HG03066 (cell line): ENCODE data around the gene GABBR2.
"Not testable (repeated sequence)": the region's sequence is repeated elsewhere in the genome, so short reads cannot be mapped to it uniquely, and the experiment has no call there.

Source experiments
- ATAC-seq: cut with Tn5 transposase; IDR thresholded peaks from one replicate; pipeline ENCODE4 v1.9.1; 2021; ENCODE audit warnings: low read depth; ENCODE audit not compliant: unreplicated experiment

Gene GABBR2

DNA sequence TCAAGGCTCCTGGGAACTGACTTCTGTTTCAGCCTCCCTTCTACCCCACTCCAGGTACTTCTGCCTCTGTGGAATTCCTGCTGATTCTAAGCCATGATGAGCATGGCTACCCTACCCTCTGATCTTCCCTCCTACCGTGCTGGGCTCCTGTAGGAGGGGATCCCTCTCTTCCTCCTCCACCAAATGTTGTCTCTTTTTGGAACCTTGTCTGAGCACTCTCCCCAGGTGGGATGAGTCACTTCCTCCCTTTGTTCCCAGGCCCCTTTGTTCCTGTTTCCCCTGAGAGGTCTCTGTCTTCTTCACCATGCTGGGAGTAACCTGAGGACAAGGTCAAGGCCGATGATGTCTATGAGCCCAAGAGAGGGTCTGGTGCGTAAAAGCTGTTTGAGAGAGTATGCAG is 213.2 kb downstream of the GABBR2 start:
- no peak for ATAC-seq

- ATAC-seq = no peak
Observed at GRCh38 chr9:98494852-98495251, 213.9 kb downstream of the GABBR2 start.

- ATAC-seq = no peak
Observed at GRCh38 chr9:98491828-98492227, 216.9 kb downstream of the GABBR2 start.

GRCh38 chr9:98491231-98491651 is 217.5 kb downstream of the GABBR2 start:
- no peak for ATAC-seq

DNA sequence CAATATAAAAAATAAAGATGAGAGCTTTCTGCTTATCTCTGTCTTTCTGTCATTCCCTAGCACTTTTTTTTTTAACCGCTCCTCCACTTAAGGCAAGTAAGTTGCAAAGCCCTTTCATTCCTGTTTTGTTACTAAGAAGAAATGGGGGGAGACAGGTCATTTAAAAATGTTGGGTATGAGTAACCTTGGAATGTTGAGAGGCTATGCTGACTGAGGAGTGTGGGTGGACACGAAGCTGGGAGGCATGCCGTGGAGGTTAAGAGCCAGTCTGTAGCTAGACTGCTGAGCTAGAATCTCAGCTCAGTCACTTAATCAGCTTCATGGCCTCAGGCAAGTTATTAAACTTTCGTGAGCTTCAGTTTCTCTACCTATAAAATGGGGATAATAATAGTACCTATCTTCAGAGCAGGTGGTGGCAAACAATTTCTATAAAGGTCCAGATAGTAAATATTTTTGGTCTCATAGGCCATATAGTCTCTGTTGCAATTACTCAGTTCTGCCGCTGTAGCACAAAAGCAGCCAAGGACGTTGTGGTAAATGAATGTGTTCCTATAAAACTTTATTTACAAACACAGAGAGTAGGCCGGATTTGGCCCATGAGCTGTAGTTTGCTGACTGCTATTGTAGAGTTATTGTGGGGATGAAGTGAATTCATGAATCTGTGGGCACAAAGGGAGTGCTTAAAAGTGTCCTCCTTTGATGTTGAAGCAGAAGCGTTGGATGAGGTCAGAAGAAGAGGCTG is 220.0 kb downstream of the GABBR2 start:
- ATAC-seq = no peak

GRCh38 chr9:98485706-98486105 is 223.0 kb downstream of the GABBR2 start:
- no peak for ATAC-seq

DNA sequence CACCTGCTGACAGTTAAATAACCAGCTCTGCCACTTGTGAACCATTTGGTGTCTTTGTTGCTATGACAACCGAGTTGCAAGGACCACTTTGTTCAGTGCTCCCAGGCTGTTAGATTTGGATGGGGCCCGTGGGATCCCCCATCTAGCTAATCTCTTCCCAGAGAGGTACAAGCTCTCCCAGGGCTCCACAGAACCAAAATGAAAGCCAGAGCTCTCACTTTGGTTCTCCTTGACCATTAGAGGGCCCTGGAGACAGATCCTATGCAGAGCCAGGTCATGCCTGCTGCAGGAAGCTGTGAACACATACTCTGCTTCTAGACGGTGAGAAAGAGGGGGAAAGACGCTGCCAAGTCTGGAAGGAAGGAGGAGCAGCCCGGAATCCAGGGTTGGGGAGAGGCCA is 224.6 kb downstream of the GABBR2 start:
- ATAC-seq = no peak

DNA sequence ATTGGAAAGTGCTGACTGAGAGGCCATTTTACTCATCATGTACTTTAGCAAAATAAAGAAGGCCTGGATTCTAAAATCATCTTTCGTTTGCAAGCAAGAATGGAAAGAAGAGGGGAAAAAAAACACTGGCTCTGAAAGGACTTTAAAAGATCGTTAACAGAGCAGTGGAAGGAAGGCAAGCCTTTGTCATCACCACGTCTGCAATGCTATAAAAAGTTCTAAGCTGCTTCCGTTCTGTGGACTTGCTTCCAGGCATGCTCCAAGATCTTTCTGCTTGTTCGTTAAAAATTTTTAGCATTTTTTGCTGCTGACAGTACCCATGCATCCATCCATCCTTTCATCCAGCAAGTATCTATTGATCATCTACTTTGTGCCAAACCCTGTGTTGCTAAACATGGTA is 226.5 kb downstream of the GABBR2 start:
- no peak for ATAC-seq

DNA sequence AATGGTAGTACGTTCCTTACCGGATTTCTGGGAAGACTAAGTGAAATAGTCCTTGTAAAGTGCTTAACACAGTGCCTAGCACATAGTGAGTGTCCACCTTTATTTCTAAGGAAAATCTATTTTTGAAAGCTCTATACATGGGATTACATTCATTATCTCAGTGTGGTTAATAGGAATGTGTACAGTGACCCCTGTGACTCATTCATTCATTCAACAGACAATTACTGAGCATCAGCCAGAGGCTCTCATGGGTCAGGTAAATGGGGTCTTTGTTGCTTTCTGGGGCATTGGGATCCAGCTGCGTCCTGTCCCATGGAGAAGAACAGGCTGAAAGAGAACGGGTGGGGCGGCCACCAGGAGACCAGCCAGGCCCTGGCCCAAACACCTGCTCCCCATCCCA is 227.1 kb downstream of the GABBR2 start:
- no peak for ATAC-seq

DNA sequence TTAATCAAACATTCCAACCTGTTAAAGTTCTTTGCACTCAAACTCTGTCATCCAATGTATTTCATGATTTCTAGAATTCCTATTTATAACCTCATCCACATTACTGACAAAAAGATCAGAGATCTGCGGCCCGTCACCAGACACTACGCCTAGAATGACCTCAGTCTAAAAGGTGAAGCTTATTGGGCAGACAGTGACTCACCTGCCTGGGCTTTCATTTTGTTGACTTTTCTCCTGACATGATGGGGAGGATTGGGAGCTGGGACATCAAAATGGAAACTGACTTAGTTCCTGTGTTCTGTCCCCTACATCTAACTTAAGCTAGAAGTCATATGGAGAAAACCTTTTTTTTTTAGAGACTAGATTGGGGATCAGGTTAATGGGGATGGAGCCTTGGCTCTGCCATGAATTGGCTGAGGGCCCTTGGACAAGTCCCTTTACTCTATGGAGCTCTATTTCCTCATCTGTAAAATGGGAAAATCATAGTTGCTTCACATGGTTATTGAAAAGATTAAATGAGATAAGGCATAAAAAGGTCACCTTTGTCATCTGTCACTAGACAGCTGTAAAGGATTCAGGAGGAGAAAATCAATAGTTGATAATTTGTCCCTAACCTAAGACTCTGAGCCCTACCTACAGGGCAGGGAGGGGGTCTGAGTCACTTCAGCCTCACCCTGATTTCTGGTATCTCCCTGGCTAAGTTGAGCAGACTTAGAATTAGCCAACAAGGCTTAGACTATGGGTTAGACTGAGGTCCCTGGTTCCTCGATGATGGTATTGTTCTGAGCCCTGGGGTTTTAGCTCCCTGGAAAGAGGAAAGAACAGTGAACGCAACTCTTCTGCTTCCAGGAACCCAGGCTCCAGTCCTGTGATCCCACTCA is 228.5 kb downstream of the GABBR2 start:
- ATAC-seq = no peak

DNA sequence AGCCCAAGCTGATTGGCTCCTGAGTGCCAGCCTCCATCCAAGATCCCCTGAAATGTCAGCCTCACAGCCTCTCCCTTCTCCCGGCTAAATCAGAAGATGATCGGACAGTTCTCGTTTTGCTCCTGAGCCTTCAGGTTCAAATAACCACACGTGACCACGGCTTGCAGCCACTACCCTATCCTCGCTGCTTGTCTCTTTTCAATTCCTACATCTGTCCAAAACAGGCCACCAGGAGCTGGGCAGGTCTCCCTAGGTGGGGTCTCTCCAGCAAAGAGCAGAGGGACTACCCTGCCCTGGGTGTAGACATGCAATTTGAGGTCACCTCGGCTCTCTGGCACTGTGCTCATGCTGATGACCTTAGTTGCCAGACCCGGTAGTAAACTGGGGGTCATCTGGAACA is 229.3 kb downstream of the GABBR2 start:
- no peak for ATAC-seq

GRCh38 chr9:98477884-98478283 is 230.9 kb downstream of the GABBR2 start:
- no peak for ATAC-seq

DNA sequence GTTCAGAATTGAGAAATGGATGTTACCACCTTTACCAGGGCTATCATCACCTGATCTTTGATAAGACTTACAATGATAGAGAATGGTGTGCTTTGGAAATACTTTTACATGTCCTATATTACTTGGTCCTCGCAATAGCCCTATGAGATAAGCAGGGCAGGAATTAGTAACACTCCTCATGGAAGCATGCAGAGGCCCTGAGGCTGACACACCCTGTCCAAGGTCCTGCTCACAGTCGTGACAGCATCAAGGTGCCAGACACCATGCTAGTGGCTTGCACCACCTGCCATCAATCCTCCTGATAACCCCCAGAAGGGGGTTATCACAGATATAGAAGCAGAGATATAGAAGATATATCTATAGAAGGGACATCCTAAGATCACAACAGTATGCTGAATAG is 236.5 kb downstream of the GABBR2 start:
- ATAC-seq = no peak

GRCh38 chr9:98471185-98471584 is 237.6 kb downstream of the GABBR2 start:
- ATAC-seq = no peak

DNA sequence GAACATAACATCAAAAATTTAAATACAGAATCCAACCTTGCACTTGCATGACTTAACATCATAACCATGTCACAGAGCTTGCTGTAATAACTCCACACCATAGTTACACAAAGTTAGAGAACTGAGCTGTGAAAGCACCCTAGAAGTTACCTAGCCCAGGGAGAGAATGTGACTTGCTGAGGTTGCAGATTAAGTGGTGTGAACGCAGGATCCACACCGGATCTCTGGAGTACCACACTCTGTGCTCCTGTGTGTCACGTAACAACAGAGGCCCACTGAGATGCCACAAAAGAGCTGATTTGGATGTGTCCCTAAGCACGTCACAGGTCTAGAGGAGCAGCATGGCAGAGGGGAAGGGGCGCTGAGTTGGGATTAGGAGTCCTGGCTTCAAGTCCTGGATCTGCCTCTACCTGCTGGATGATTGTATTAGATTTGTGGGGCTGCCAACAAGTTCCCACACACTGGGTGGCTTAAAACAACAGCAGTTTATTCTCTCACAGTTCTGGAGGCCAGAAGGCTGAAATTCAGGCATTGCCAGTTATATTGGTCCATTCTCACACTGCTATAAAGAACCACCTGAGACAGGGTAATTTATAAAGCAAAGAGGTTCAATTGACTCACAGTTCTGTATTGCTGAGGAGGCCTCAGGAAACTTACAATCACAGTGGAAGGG is 240.0 kb downstream of the GABBR2 start:
- ATAC-seq = no peak

- ATAC-seq = no peak
Observed at GRCh38 chr9:98465799-98466198, 242.9 kb downstream of the GABBR2 start.

DNA sequence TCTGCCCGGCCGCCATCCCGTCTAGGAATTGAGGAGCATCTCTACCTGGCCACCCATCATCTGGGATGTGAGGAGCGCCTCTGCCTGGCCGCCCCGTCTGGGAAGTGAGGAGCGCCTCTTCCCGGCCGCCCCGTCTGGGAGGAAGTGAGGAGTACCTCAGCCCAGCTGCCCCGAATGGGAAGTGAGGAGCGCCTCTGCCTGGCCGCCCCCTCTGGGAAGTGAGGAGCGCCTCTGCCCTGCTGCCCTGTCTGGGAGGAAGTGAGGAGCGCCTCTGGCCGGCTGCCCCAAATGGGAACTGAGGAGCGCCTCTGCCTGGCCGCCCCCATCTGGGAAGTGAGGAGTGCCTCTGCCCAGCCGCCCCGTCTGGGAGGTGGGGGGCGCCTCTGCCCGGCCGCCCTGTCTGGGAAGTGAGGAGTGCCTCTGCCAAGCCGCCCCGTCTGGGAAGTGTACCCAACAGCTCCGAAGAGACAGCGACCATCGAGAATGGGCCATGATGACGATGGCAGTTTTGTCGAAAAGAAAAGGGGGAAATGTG is 244.5 kb downstream of the GABBR2 start:
- not testable (repeated sequence) for ATAC-seq

- no peak for ATAC-seq
Observed at GRCh38 chr9:98462310-98462709, 246.4 kb downstream of the GABBR2 start.

GRCh38 chr9:98460704-98461103 is 248.0 kb downstream of the GABBR2 start:
- no peak for ATAC-seq

GRCh38 chr9:98457726-98458370 is 250.9 kb downstream of the GABBR2 start:
- no peak for ATAC-seq
